ENCODE measurements around the gene PPP1R7.

DNA sequence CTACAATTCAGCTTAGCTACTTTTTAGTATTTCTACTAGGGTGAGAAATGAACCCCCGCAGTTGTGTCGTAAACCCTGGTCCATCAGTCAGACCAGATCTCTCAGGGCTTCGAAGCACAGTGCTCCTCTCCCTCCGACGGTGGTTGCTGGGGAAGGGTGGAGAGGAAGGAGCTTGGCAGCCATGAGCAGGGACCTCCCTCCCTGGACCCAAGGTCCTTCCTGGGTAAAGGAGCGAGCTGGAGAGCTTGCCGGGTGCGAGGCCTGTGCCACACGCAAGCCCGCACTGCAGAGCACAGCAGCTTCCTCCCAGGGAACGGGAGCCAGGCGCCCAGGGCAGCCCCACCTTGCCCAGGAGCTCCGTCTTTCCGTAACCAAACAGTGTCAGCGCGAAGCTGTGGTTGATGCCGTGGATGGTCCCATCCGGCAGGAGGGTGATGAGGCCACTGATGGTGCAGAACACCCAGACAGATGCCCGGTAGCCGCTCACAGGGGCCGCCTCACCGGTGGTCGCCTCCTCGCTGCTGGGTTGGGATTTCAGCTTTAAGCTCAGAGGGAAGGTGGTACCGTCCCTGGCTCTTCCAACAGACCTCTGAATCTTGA lies 13.5 kb upstream of the PPP1R7 start:
- TF ChIP-seq, protein P1, sequence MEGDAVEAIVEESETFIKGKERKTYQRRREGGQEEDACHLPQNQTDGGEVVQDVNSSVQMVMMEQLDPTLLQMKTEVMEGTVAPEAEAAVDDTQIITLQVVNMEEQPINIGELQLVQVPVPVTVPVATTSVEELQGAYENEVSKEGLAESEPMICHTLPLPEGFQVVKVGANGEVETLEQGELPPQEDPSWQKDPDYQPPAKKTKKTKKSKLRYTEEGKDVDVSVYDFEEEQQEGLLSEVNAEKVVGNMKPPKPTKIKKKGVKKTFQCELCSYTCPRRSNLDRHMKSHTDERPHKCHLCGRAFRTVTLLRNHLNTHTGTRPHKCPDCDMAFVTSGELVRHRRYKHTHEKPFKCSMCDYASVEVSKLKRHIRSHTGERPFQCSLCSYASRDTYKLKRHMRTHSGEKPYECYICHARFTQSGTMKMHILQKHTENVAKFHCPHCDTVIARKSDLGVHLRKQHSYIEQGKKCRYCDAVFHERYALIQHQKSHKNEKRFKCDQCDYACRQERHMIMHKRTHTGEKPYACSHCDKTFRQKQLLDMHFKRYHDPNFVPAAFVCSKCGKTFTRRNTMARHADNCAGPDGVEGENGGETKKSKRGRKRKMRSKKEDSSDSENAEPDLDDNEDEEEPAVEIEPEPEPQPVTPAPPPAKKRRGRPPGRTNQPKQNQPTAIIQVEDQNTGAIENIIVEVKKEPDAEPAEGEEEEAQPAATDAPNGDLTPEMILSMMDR (IDR thresholded peaks at IDR 0.05) = no peak
- TF ChIP-seq EP300 (IDR thresholded peaks at IDR 0.05) = no peak
